Lung (tissue), 12 donors: ENCODE data around the gene GRB7. TPM values are rescaled to one million over a fixed set of nuclear protein-coding genes. Genes with fewer than 3 reads are reported as not detected.

Experiments
- ATAC-seq: fragments of 200-7000 bp; cut with Tn5 transposase; one replicate; pipeline ENCODE4 v1.9.1; 2020; ENCODE audit warnings: moderate number of reproducible peaks; ENCODE audit not compliant: insufficient read depth, low FRiP score
- DNase-seq, 3 donors: peaks; one replicate each; pipeline ENCODE4 v3.0.0-alpha.2; 2013 to 2017
- H3K27ac ChIP-seq, 2 donors: one replicate each; pipeline ENCODE4 v1.5.1; 2013; ENCODE audit warnings: mild to moderate bottlenecking in 2 of 2, moderate library complexity in 2 of 2, control low read depth in 1 of 2, inconsistent platforms in 1 of 2, low read depth in 1 of 2, low read length in 1 of 2
- H3K27me3 ChIP-seq, 3 donors: one replicate each; pipeline ENCODE4 v1.5.1; 2013; ENCODE audit warnings: low read length in 2 of 3; ENCODE audit not compliant: control insufficient read depth in 3 of 3, insufficient read depth in 3 of 3
- H3K36me3 ChIP-seq, 4 donors: one replicate each; pipeline ENCODE4 v1.5.1; 2013; ENCODE audit warnings: low read length in 4 of 4, mild to moderate bottlenecking in 1 of 4, moderate library complexity in 1 of 4; ENCODE audit not compliant: control insufficient read depth in 4 of 4, insufficient read depth in 4 of 4
- H3K4me1 ChIP-seq, 5 donors: one replicate each; pipeline ENCODE4 v1.5.1; 2013; ENCODE audit warnings: low read length in 5 of 5, mild to moderate bottlenecking in 2 of 5, moderate library complexity in 1 of 5; ENCODE audit not compliant: control insufficient read depth in 5 of 5, insufficient read depth in 5 of 5
- H3K4me3 ChIP-seq: one replicate; pipeline ENCODE4 v1.5.1; 2013; ENCODE audit warnings: mild to moderate bottlenecking, control low read depth, moderate library complexity
- H3K9ac ChIP-seq, 2 donors: one replicate each; pipeline ENCODE4 v1.5.1; 2013; ENCODE audit warnings: low read length in 2 of 2, control low read depth in 1 of 2; ENCODE audit not compliant: insufficient read depth in 1 of 2
- H3K9me3 ChIP-seq, 4 donors: one replicate each; pipeline ENCODE4 v1.5.1; 2013; ENCODE audit warnings: low read length in 3 of 4, mild to moderate bottlenecking in 1 of 4, moderate library complexity in 1 of 4; ENCODE audit not compliant: control insufficient read depth in 4 of 4, insufficient read depth in 3 of 4
- CTCF ChIP-seq: IDR thresholded peaks from 2 replicates; pipeline ENCODE4 v1.5.1; 2012; ENCODE audit warnings: mild to moderate bottlenecking; ENCODE audit errors: control extremely low read depth, extremely low read depth
- WGBS, 2 donors: extraction: QIAGEN DNeasy Blood & Tissue Kit; methylation state at CpG; one replicate each; pipeline ENCODE4 v1.1.7; 2013; 5-methylcytosine and 5-hydroxymethylcytosine counted together
- polyA plus RNA-seq, 2 donors: library from polyadenylated mRNA; stranded (reverse); fragments of 200-250 nt; gene quantifications; one replicate each; pipeline ENCODE4 v1.2.1, GENCODE V29; 2013
- total RNA-seq, 2 donors: library from RNA; depleted of rRNA in 1 of 2; stranded (reverse); fragments of >200 nt in 1 of 2; gene quantifications; one replicate each; pipeline ENCODE4 v1.2.1, GENCODE V29; 2014 to 2021
- donor health status: control.
- donor health status: control.
- donor health status: Bipolar disorder and iron deficiency.
- donor health status: healthy.
- donor health status: DM: yes; HTN: yes; CAD: no.

GRB7 gene
- total and polyA plus RNA-seq, 4 donors = 6.6 to 25.5 (median 16.6) TPM

DNA sequence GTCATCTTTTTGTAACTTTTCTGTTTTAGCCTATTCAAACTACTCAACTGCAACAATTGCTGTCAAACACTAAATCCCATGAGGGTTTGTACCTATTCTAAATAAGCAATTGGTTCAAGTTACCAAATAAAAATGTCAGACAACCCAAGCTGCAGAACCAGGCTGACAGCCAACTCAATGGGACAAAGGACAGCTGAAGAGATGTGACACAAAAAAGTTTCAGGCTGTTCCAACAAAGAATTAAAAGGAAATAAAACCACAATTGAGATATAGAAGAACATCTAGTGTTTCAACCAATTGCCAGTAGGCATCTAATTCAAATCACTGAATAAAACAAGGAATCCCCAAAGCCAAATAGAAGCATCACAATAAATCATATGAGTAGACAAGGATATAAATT lies 49.3 kb downstream of the GRB7 start:
- Histone ChIP-seq H3K36me3 (no peaks in the 10 kb centered on the region), H3K4me1 (peaks cover 0 to 3% (median 0%) of the 10 kb centered on the region in 5 donors), H3K27me3 (peaks cover 0 to 7% (median 0%) of the 10 kb centered on the region in 3 donors), H3K9me3 (no peaks in the 10 kb centered on the region), H3K27ac (no peak overlapping the region), H3K4me3 (no peak overlapping the region), H3K9ac (no peak overlapping the region)
- ATAC-seq = no peak
- peak in 1 of 3 donors; percentile 8 for DNase-seq
- no peak for TF ChIP-seq CTCF

GRCh38 chr17:39787743-39788484 lies 50.2 kb downstream of the GRB7 start:
- Histone ChIP-seq H3K4me3 (no peak overlapping the region), H3K27me3 (no peaks in the 10 kb centered on the region), H3K9ac (no peak overlapping the region), H3K4me1 (peaks cover 0 to 1% (median 0%) of the 10 kb centered on the region in 5 donors), H3K9me3 (no peaks in the 10 kb centered on the region), H3K36me3 (no peaks in the 10 kb centered on the region), H3K27ac (no peak overlapping the region)
- ATAC-seq = no peak
- WGBS, 2 donors = 81 to 89% methylated on average over 8 of the region's 8 CpGs
- DNase-seq = no peak
- TF ChIP-seq CTCF = no peak

- Histone ChIP-seq H3K27ac (no peak overlapping the region), H3K4me3 (no peak overlapping the region), H3K9me3 (no peaks in the 10 kb centered on the region), H3K27me3 (no peaks in the 10 kb centered on the region), H3K36me3 (no peaks in the 10 kb centered on the region), H3K9ac (no peak overlapping the region), H3K4me1 (no peaks in the 10 kb centered on the region)
- ATAC-seq = no peak
- WGBS, 2 donors = 65 to 70% methylated on average over 6 of the region's 6 CpGs
- no peak for TF ChIP-seq CTCF
- no peak for DNase-seq
These were observed 53.6 kb downstream of the GRB7 start for GRCh38 chr17:39791111-39791992.
